ENCODE measurements around the gene NLGN1. TPM values are rescaled to one million over a fixed set of nuclear protein-coding genes. Genes with fewer than 3 reads are reported as not detected.

The NLGN1 gene
- total and polyA plus RNA-seq, 9 of the 15 experiments (the other 6 are each of a cell fraction or from before 2014, with no cell fraction given): under 0.01 to 0.01 TPM; not detected in 7

DNA sequence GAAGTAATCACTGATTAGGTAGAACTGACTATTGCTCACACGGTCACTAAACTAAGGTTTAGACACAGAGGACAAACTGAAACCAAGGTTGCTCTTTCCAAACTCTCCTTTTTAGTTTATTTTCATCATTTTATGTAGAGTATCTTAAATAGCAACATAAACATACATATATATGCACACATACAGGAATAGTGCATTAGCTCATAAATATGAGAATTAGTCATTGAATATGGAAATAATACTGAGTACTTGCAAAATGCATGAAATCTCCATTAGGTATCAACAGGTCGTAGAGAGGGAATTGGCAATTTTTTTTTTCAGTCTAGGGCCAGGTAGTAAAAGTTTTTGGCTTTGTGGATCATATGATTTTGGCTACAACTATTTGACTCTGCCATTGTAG is 557.1 kb downstream of the NLGN1 start:
- Histone ChIP-seq H3K4me2 (ENCODE audit: insufficient read depth, low read length) (no peak overlapping the region), H3K9me1 (ENCODE audit: control insufficient read depth, insufficient read depth, low read length) (no peaks in the 10 kb centered on the region), H3K4me3 (no peak overlapping the region), H4K20me1 (replicated peaks; ENCODE audit: control insufficient read depth, insufficient read depth, low read length) (no peaks in the 10 kb centered on the region), H3K27me3 (ENCODE audit: control insufficient read depth in 2 of 2, insufficient read depth in 2 of 2, low read length in 2 of 2) (no peaks in the 10 kb centered on the region), H3K9me3 (replicated peaks; ENCODE audit: control insufficient read depth, insufficient read depth, low read depth, low read length) (no peaks in the 10 kb centered on the region), H3K9ac (ENCODE audit: insufficient read depth in 1 of 2, low read depth in 2 of 2, low read length in 2 of 2) (no peak overlapping the region), H2AFZ (ENCODE audit: low read depth, low read length) (no peak overlapping the region), H3K27ac (ENCODE audit: extremely low read depth, low read depth, low read length) (no peak overlapping the region), H3K36me3 (ENCODE audit: control insufficient read depth, insufficient read depth, low read length) (no peaks in the 10 kb centered on the region), H3K4me1 (replicated peaks in 1 of 2; ENCODE audit: control insufficient read depth in 2 of 2, insufficient read depth in 2 of 2, low read length in 2 of 2) (no peaks in the 10 kb centered on the region), H3K79me2 (ENCODE audit: control insufficient read depth, insufficient read depth, low read length) (no peaks in the 10 kb centered on the region)
- no TSS peak for BruUV-seq (replicated peaks)
- no peak for ATAC-seq
- no peak for TF ChIP-seq HSF4 (CRISPR knock-in tag; IDR thresholded peaks at IDR 0.05; ENCODE audit: borderline replicate concordance)
- no peak for TF ChIP-seq U2AF2 (optimal IDR thresholded peaks at IDR 0.05; ENCODE audit: low read depth, low read length)
- TF ChIP-seq, protein P1, sequence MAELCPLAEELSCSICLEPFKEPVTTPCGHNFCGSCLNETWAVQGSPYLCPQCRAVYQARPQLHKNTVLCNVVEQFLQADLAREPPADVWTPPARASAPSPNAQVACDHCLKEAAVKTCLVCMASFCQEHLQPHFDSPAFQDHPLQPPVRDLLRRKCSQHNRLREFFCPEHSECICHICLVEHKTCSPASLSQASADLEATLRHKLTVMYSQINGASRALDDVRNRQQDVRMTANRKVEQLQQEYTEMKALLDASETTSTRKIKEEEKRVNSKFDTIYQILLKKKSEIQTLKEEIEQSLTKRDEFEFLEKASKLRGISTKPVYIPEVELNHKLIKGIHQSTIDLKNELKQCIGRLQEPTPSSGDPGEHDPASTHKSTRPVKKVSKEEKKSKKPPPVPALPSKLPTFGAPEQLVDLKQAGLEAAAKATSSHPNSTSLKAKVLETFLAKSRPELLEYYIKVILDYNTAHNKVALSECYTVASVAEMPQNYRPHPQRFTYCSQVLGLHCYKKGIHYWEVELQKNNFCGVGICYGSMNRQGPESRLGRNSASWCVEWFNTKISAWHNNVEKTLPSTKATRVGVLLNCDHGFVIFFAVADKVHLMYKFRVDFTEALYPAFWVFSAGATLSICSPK (IDR thresholded peaks at IDR 0.05; ENCODE audit: borderline replicate concordance): no peak
- TF ChIP-seq CBX8 (IDR thresholded peaks at IDR 0.05; ENCODE audit: borderline replicate concordance, extremely low read depth, low read depth, low read length, poor library complexity, severe bottlenecking): no peak
- TF ChIP-seq ZNF668 (CRISPR knock-in tag; IDR thresholded peaks at IDR 0.05): no peak
- no peak for TF ChIP-seq PTTG1 (tag; IDR thresholded peaks at IDR 0.05; ENCODE audit: low read depth)
- TF ChIP-seq PRMT5 (CRISPR knock-in tag; IDR thresholded peaks at IDR 0.05): no peak
- no peak for TF ChIP-seq RBBP5 (IDR thresholded peaks at IDR 0.05; ENCODE audit: borderline replicate concordance, insufficient read depth, low read length, poor library complexity, severe bottlenecking)
- TF ChIP-seq GTF2E2 (tag; IDR thresholded peaks at IDR 0.05): no peak
- TF ChIP-seq MAFK (IDR thresholded peaks at IDR 0.05; ENCODE audit: low read length): no peak
- TF ChIP-seq, protein P2, sequence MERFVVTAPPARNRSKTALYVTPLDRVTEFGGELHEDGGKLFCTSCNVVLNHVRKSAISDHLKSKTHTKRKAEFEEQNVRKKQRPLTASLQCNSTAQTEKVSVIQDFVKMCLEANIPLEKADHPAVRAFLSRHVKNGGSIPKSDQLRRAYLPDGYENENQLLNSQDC (CRISPR knock-in tag; IDR thresholded peaks at IDR 0.05): no peak
- TF ChIP-seq, protein P3, sequence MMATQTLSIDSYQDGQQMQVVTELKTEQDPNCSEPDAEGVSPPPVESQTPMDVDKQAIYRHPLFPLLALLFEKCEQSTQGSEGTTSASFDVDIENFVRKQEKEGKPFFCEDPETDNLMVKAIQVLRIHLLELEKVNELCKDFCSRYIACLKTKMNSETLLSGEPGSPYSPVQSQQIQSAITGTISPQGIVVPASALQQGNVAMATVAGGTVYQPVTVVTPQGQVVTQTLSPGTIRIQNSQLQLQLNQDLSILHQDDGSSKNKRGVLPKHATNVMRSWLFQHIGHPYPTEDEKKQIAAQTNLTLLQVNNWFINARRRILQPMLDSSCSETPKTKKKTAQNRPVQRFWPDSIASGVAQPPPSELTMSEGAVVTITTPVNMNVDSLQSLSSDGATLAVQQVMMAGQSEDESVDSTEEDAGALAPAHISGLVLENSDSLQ (IDR thresholded peaks at IDR 0.05): no peak
- no peak for TF ChIP-seq SUPT5H (IDR thresholded peaks at IDR 0.05)
- TF ChIP-seq SMAD1 (IDR thresholded peaks at IDR 0.05; ENCODE audit: low read depth, low read length, partially characterized antibody): no peak
- intact Hi-C loops (cut with micrococcal nuclease): no loop called here
- 0% methylated on average over 2 of the region's 2 CpGs for WGBS (ENCODE audit: insufficient coverage, low coverage, missing lambda C conversion rate)
- CTCF ChIA-PET (ENCODE audit: low intra/inter-chr PET ratio): no interaction called here
- in situ Hi-C loops (cut with MboI): no loop called here
- no peak for FAIRE-seq
- no peak for DNase-seq (ENCODE audit: extremely low read depth in 1 of 4, low spot score in 3 of 4)
- POLR2A ChIA-PET: no interaction called here
